ENCODE measurements around the gene SMC4.

SMC4 gene

GRCh38 chr3:160395297-160395696 lies 4.2 kb upstream of the SMC4 start:
- DNase-seq: peak; percentile 59

- DNase-seq: no peak
These were observed 678 bp upstream of the SMC4 start for GRCh38 chr3:160398820-160399124.

- peak; percentile 42 for DNase-seq
These were observed 716 bp downstream of the SMC4 start for GRCh38 chr3:160400030-160400701.

- DNase-seq: peak; percentile 8
These were observed 1.3 kb downstream of the SMC4 start for GRCh38 chr3:160400702-160401150.

GRCh38 chr3:160401291-160402095 lies 2.0 kb downstream of the SMC4 start:
- DNase-seq: peak; percentile 74

GRCh38 chr3:160402221-160403027 lies 3.0 kb downstream of the SMC4 start:
- peak; percentile 6 for DNase-seq

GRCh38 chr3:160403028-160403545 lies 3.6 kb downstream of the SMC4 start:
- peak; percentile 7 for DNase-seq

- DNase-seq: peak; percentile 8
These were observed 4.5 kb downstream of the SMC4 start for GRCh38 chr3:160403796-160404470.

- no peak for DNase-seq
These were observed 10.6 kb downstream of the SMC4 start for GRCh38 chr3:160409812-160410610.

- no peak for DNase-seq
These were observed 13.0 kb downstream of the SMC4 start for GRCh38 chr3:160412477-160412876.

GRCh38 chr3:160413613-160414248 lies 14.3 kb downstream of the SMC4 start:
- DNase-seq: peak; percentile 75

GRCh38 chr3:160417311-160417710 lies 17.9 kb downstream of the SMC4 start:
- no peak for DNase-seq

- DNase-seq: no peak
These were observed 28.5 kb downstream of the SMC4 start for GRCh38 chr3:160427832-160428424.

- DNase-seq: peak; percentile 42
These were observed 34.6 kb downstream of the SMC4 start for GRCh38 chr3:160434071-160434470.

- DNase-seq: no peak
These were observed 35.6 kb downstream of the SMC4 start for GRCh38 chr3:160435095-160435494.

GRCh38 chr3:160435747-160436146 lies 36.3 kb downstream of the SMC4 start:
- DNase-seq: no peak

- no peak for DNase-seq
These were observed 37.6 kb downstream of the SMC4 start for GRCh38 chr3:160437083-160437455.

GRCh38 chr3:160440687-160441086 lies 41.2 kb downstream of the SMC4 start:
- DNase-seq: no peak

- no peak for DNase-seq
These were observed 45.0 kb downstream of the SMC4 start for GRCh38 chr3:160444411-160444810.

- DNase-seq: no peak
These were observed 46.4 kb downstream of the SMC4 start for GRCh38 chr3:160445854-160446253.
